LNCaP clone FGC (cell line): ENCODE results near the gene GGCT.
A peak's percentile ranks its signal among the peaks of the same experiment; 100 is the strongest.
"Not testable (repeated sequence)": the region's sequence is repeated elsewhere in the genome, so short reads cannot be mapped to it uniquely, and the experiment has no call there.

Experiments used
- DNase-seq: peaks from one replicate; pipeline ENCODE4 v3.0.0-alpha.2; 2011; ENCODE audit warnings: low read depth
- H3K4me3 ChIP-seq: 2 replicates; pipeline ENCODE4 v1.5.1; 2011; ENCODE audit warnings: mild to moderate bottlenecking, low read depth, low read length, control low read depth
- CTCF ChIP-seq: IDR thresholded peaks from 2 replicates; pipeline ENCODE4 v1.5.1; 2012; ENCODE audit warnings: mild to moderate bottlenecking; ENCODE audit not compliant: control insufficient read depth, insufficient read depth; ENCODE audit errors: extremely low read depth

GGCT gene

GRCh38 chr7:30511494-30511893 lies 6.9 kb upstream of the GGCT start:
- no peak for DNase-seq
- TF ChIP-seq CTCF: no peak
- no peak overlapping the region for H3K4me3 ChIP-seq

- no peak for DNase-seq
- TF ChIP-seq CTCF: peak; percentile 61
- H3K4me3 ChIP-seq: no peak overlapping the region
Observed at GRCh38 chr7:30510124-30511075, 5.8 kb upstream of the GGCT start.

- not testable (repeated sequence) for H3K4me3 ChIP-seq, DNase-seq
Observed at GRCh38 chr7:30509171-30509857, 4.7 kb upstream of the GGCT start.

GRCh38 chr7:30507346-30507900 lies 2.8 kb upstream of the GGCT start:
- not testable (repeated sequence) for DNase-seq, H3K4me3 ChIP-seq

GRCh38 chr7:30505174-30505697 lies 607 bp upstream of the GGCT start:
- DNase-seq: no peak
- peak overlapping the region; percentile 82 for H3K4me3 ChIP-seq
- no peak for TF ChIP-seq CTCF

- H3K4me3 ChIP-seq: peak overlapping the region; percentile 82
- no peak for TF ChIP-seq CTCF
- DNase-seq: no peak
Observed at GRCh38 chr7:30503274-30504212, 1.1 kb downstream of the GGCT start.

- peak overlapping the region; percentile 82 for H3K4me3 ChIP-seq
- no peak for TF ChIP-seq CTCF
- DNase-seq: no peak
Observed at GRCh38 chr7:30502470-30503251, 2.0 kb downstream of the GGCT start.
